Measurements from ENCODE around the gene NOX4.

Gene NOX4

DNA sequence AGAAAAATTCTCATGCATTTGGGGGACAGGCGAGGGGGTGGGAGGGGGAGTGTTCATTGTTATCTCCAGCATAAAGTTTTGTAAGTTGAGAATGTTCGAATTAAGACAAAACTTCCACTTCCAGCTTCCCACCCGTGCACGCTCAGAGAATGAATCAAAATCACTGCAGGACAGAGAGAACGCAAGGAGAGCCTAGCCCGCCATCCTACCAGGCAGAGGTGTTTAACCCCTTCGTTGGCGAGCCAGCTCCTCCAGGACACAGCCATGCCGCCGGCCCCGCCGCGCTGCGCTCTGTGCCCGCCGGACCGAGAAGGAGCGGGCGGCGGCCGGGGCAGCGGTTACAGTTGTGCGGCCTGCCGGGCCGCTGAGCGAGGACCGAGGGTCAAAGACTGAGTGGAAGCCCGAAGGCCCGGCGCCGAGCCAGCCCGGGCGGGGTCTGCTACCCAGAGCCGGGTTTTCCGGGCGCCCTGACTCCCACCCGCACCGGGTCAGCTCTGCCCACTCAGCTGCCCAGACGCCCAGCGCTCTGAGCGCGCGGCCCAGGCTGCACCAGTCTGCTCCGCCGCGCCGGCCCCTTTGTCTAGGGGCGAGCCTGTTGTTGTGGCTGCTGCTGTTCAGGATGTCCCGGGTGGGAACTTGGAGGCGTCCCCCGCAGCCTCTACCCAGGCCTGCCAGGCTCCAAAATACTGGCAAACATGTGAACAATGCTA lies at the start of gene NOX4:
TSS of gene NOX4 (minus strand) at position 395 of the 710 bp plus-strand sequence. CDS start at position 266, 129 bp downstream.
- peak; percentile 12 for DNase-seq (ENCODE audit: low spot score)

- no peak for DNase-seq (ENCODE audit: low spot score)
Measured at GRCh38 chr11:89540826-89541225, 49.7 kb upstream of the NOX4 start.

DNA sequence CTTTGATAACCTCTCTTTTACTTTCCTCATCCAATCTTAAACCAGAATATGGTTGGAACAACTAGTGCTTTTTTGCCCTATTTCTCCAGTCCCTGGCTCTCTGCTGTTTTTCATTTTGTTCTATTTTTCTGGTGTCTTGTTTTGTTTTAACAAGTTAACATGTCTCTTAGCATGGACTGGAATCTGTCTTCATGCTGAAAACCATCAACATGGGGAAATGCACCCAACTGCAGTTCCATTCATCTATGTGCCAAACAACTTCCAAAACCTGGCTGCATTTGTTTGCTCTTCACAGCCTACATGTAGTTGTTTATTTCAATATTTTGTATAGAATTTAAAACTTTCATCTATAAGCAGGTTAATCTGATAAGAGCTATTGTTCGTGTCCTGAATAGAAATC lies 46.8 kb upstream of the NOX4 start:
- no peak for DNase-seq (ENCODE audit: low spot score)

- DNase-seq (ENCODE audit: low spot score), result no peak
Measured at GRCh38 chr11:89536926-89537325, 45.8 kb upstream of the NOX4 start.

DNA sequence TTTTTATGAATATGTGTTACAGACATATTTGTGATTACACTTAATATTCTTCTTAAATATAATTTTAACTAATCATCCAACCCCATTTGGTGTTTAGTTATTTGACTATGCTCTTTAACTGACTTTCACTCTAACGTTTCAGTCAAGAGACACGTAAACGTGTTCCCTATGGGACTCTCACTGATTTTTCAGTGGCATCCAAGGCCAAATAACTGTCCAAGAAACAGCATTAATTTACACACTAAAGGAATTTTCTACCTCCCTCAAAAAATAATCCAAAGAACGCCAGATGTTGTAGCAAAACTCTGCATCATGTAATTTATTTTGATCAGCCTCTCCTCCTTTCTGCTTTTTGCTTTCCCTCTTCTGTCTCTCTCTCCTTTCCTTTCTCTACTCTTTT lies 44.0 kb upstream of the NOX4 start:
- no peak for DNase-seq (ENCODE audit: low spot score)

DNA sequence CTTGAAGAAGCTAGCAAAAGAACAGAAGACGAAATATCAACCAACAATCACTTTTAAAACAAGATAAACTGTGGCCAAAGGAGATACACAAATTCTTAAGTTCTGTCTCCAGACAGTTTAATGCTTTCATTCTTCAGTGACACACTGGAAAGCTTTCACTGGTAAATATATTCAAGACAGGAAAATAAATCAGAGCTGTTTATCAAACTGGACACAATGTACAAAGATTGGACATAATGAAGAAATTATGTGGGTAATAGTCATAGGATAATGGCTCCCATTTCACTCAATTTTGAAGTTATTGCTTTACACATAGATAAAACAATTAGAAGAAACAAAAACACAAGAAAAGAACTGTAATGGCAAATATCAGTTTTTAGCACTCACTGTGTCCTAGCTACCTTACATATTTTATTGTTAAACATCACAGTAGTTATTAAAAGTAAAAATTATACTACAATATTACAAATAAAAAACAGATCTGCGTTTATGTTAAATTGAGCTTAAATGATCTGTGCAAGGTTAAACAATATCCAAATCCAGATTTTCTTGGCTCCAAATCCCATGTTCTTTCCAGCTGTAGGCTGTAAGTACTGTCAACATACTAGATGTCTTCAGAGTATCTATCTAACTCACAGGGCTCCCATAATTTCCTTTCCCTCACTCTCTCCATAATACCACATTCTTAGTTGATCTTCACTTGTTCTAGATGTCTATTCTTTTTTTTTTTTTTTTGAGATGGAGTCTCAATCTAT lies 38.6 kb upstream of the NOX4 start:
- DNase-seq (ENCODE audit: low spot score), result no peak

DNA sequence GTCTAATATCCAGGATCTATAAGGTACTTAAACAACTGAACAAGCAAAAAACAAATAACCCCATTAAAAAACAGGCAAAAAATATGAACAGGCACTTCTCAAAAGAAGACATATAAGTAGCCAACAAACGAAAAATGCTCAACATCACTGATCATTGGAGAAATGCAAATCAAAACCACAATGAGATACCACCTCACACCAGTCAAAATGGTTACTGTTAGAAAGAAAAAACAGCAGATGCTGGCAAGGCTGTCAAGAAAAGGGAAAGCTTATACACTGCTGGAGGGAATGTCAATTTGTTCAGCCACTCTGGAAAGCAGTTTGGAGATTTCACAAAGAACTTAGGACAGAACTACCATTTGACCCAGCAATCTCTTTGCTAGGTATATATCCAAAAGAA lies 30.6 kb upstream of the NOX4 start:
- no peak for DNase-seq (ENCODE audit: low spot score)

GRCh38 chr11:89521294-89521693 lies 30.1 kb upstream of the NOX4 start:
- no peak for DNase-seq (ENCODE audit: low spot score)

DNA sequence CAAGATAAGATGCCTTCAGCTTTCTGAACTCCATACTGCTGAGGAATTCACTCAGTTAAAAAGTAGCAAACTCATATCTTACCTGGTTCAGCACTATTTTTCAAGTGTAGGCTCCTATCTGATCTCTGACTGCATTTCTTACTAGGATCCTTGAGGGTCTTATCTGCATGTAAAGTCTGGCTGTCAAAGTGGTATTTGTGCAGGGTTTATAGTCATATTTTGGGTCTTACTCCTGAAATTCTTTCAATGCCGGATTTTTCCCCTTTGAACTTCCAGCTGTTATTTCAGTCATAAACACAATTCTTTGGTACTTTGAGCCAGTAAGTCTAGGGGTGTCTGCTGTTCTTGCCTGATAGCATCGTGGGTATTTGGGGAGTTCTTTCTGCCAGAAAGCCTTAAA lies 25.3 kb upstream of the NOX4 start:
- no peak for DNase-seq (ENCODE audit: low spot score)

DNA sequence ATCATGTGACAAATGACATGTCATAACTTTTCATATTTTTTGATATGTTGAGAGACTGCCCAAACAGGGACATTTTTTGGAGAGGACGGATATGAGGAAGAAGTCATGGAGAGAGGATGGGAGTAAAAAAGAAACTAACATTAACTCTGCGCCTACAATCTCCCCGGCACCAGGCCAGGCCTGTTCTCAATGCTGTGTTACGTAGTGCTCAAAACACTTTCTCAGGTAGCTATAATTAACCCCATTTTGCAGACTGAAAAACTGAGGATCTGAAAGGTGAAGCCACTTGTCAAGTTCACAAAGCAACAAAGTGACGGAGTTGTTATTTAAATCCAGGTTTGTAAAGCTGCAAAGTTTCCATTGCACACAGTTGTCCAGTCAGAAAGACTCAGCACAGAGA lies 17.4 kb upstream of the NOX4 start:
- no peak for DNase-seq (ENCODE audit: low spot score)

GRCh38 chr11:89504270-89504669 lies 13.1 kb upstream of the NOX4 start:
- no peak for DNase-seq (ENCODE audit: low spot score)

GRCh38 chr11:89503422-89503821 lies 12.2 kb upstream of the NOX4 start:
- no peak for DNase-seq (ENCODE audit: low spot score)

DNA sequence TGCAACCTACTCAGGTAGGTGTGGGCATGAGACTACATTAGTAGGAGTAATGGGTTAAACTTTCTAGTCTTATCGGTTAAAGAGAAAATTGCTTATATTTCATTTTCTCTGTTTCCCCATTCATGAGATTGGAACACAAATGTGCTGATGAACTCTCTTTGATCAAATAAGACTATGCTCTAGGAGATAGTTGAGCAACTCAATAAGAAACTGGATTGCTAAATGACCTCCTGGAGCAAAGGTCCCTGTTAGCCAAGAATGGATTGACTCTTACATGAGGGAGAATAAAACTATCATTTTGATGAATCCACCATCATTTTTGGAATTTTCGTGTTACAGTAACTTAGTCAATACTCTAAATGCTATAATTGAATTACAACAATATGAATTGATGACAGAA lies 11.1 kb upstream of the NOX4 start:
- no peak for DNase-seq (ENCODE audit: low spot score)

DNA sequence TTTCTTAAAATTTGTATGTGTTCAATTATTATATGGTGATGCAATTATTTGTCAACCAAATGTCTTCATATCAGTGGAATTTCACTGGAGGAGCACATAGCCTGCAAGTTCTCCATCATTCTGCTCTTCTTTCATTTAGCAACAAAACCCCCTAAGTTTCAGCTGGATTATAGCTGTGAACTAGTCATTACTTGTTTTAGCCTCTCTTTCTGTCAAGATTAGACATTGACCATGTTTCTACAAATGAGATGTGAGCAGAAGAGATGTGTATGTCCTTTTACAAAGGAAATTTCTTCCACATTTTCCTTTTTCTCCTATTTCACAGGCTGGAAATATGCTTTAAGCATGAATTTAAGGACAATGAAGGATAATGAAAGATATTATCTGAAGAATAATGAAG lies 9.2 kb upstream of the NOX4 start:
- DNase-seq (ENCODE audit: low spot score), result no peak

GRCh38 chr11:89498845-89499448 lies 7.8 kb upstream of the NOX4 start:
- DNase-seq (ENCODE audit: low spot score), result peak; percentile 2

DNA sequence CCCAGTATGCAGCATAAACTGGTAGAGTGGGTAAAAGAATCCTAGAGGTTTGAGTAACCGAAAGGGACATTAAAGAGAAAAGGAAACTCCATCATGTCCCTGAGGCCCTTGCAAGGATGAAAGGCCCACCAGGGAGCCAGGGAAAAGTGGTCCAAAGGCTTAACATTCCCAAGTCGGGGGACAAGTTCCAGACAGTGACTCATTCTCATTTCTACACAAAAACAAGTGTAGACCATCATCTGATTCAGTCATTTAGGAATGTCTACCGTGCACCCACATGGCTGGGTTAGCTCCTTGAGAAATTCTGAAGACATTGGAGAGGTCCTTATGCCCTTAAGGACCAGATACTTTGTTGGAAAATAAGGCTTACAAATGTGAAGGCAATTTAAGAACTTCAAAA lies 4.8 kb upstream of the NOX4 start:
- no peak for DNase-seq (ENCODE audit: low spot score)

GRCh38 chr11:89493431-89493830 lies 2.3 kb upstream of the NOX4 start:
- DNase-seq (ENCODE audit: low spot score), result no peak

GRCh38 chr11:89490602-89490980 lies 584 bp downstream of the NOX4 start:
- DNase-seq (ENCODE audit: low spot score), result no peak

GRCh38 chr11:89489930-89490329 lies 1.2 kb downstream of the NOX4 start:
- DNase-seq (ENCODE audit: low spot score), result no peak

GRCh38 chr11:89487016-89487415 lies 4.2 kb downstream of the NOX4 start:
- no peak for DNase-seq (ENCODE audit: low spot score)

DNA sequence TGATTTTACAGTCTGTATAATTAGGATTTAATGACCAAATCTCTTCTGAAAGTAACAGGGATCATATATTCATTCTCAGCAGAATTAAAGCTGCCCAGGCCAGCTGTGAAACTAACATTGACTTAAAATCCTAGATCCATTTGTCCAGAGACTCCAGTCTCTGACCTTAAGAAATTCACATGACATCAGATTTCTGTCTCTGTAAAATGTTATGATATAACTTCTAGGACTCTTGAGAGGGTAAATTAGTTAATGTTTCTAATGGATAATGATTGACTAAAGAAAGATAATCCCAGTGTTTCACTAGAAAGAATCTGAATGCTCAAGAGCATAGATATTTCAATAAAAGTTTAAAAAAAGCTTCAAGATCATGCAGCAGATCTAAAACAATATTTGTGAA lies 6.3 kb downstream of the NOX4 start:
- no peak for DNase-seq (ENCODE audit: low spot score)

- DNase-seq (ENCODE audit: low spot score), result no peak
Measured at GRCh38 chr11:89477175-89477574, 14.0 kb downstream of the NOX4 start.

- DNase-seq (ENCODE audit: low spot score), result no peak
Measured at GRCh38 chr11:89463266-89463780, 27.9 kb downstream of the NOX4 start.
